A549 (cell line): ENCODE results near the gene GRIK4. TPM values are rescaled to one million over a fixed set of nuclear protein-coding genes. Genes with fewer than 3 reads are reported as not detected.

Source experiments
- ATAC-seq, 2 experiments: fragments of 200-7000 bp in 1 of 2; fragments of >200 bp in 1 of 2; cut with Nextera tagmentation in 1 of 2; cut with Tn5 transposase in 1 of 2; 3 replicates each; pipeline versions ENCODE4 v1.8.0 to v1.9.1; 2018 to 2020; ENCODE audit warnings: mild to moderate bottlenecking in 1 of 2, moderate library complexity in 1 of 2
- CTCF ChIA-PET: fragments of 300-600 bp; sonication (Branson Sonifier 250); formaldehyde crosslinking; extraction: SDS; loops from one replicate; lab custom pipeline; 2021; ENCODE audit warnings: antibody characterized with exemption, inconsistent platforms; lab: Yijun Ruan, JAX
- POLR2A ChIA-PET: fragments of 350-600 bp; formaldehyde crosslinking; extraction: SDS; loops from one replicate; lab custom pipeline; 2021; ENCODE audit warnings: antibody characterized with exemption, inconsistent platforms; lab: Yijun Ruan, JAX
- DNase-seq, 2 experiments: peaks; one replicate each; pipeline versions ENCODE4 v3.0.0 to v3.0.0-alpha.2; 2011 to 2016; ENCODE audit warnings: low read depth in 1 of 2, low spot score in 1 of 2
- FAIRE-seq: peaks from 2 replicates; lab custom pipeline; 2011; peaks lifted over from hg19 to GRCh38; lab: Jason Lieb, UNC
- H3K27ac ChIP-seq, 2 experiments: fragments of >200 bp; sonication (Bioruptor Twin); formaldehyde crosslinking; 3 replicates each; pipeline ENCODE4 v1.5.1; 2016 to 2017
- H3K4me1 ChIP-seq: fragments of >200 bp; sonication (Bioruptor Twin); formaldehyde crosslinking; 3 replicates; pipeline ENCODE4 v1.6.1; 2016
- H3K4me2 ChIP-seq: fragments of >200 bp; sonication (Bioruptor Twin); formaldehyde crosslinking; 3 replicates; pipeline ENCODE4 v1.6.1; 2016
- H3K4me3 ChIP-seq: fragments of >200 bp; sonication (Bioruptor Twin); formaldehyde crosslinking; 3 replicates; pipeline ENCODE4 v1.5.1; 2016
- H3K9me3 ChIP-seq: fragments of >200 bp; sonication (Bioruptor Twin); formaldehyde crosslinking; 3 replicates; pipeline ENCODE4 v1.6.1; 2016
- CBX2 ChIP-seq: fragments of 200-600 bp; sonication (generic); IDR thresholded peaks from 2 replicates; pipeline ENCODE4 v1.6.1; 2016; ENCODE audit warnings: low read depth, mild to moderate bottlenecking, borderline replicate concordance
- CHD2 ChIP-seq: fragments of 150-350 bp; IDR thresholded peaks from 2 replicates; pipeline ENCODE4 v1.6.1; 2014; ENCODE audit warnings: low read length; ENCODE audit not compliant: partially characterized antibody
- CHD4 ChIP-seq: fragments of 200-600 bp; sonication (generic); IDR thresholded peaks from 2 replicates; pipeline ENCODE4 v1.6.1; 2016; ENCODE audit warnings: antibody characterized with exemption, mild to moderate bottlenecking, borderline replicate concordance
- ESRRA ChIP-seq: fragments of 150-350 bp; IDR thresholded peaks from 2 replicates; pipeline ENCODE4 v1.6.1; 2014; ENCODE audit warnings: mild to moderate bottlenecking, low read length, borderline replicate concordance
- HEYL ChIP-seq: fragments of 250-450 bp; sonication (Bioruptor Pico); IDR thresholded peaks from 2 replicates; pipeline ENCODE4 v1.8.0; 2021; ENCODE audit warnings: mild to moderate bottlenecking, moderate library complexity
- HOXB13 ChIP-seq: fragments of 250-450 bp; sonication (Bioruptor Pico); IDR thresholded peaks from 2 replicates; pipeline ENCODE4 v1.5.0; 2020; ENCODE audit warnings: low read depth, mild to moderate bottlenecking, moderate library complexity
- HOXB5 ChIP-seq: fragments of 250-450 bp; sonication (Bioruptor Pico); IDR thresholded peaks from 2 replicates; pipeline ENCODE4 v1.5.0; 2020; ENCODE audit warnings: mild to moderate bottlenecking, moderate library complexity
- KDM5A ChIP-seq: fragments of 200-600 bp; sonication (generic); IDR thresholded peaks from 2 replicates; pipeline ENCODE4 v1.6.1; 2016; ENCODE audit warnings: antibody characterized with exemption, mild to moderate bottlenecking
- MAFK ChIP-seq: fragments of 450-650 bp; IDR thresholded peaks from 2 replicates; pipeline ENCODE4 v1.6.1; 2014; ENCODE audit not compliant: partially characterized antibody
- MYC ChIP-seq: IDR thresholded peaks from 2 replicates; pipeline ENCODE4 v1.6.1; 2012; ENCODE audit warnings: mild to moderate bottlenecking, inconsistent platforms, low read length, improper control_type of control experiment, borderline replicate concordance
- NFE2L2 ChIP-seq: fragments of 150-350 bp; conservative IDR thresholded peaks from 2 replicates; pipeline ENCODE4 v1.6.1; 2014; ENCODE audit warnings: low read length
- NR3C1 ChIP-seq: fragments of >200 bp; sonication (Bioruptor Twin); formaldehyde crosslinking; IDR thresholded peaks from 3 replicates; pipeline ENCODE4 v1.6.1; 2017
- POLR2A ChIP-seq: IDR thresholded peaks from 2 replicates; pipeline ENCODE4 v1.6.1; 2012; ENCODE audit warnings: mild to moderate bottlenecking, low read length
- RAD21 ChIP-seq, 2 experiments: fragments of >200 bp in 1 of 2; sonication (Bioruptor Twin) in 1 of 2; formaldehyde crosslinking in 1 of 2; IDR thresholded peaks in 1 of 2; conservative IDR thresholded peaks in 1 of 2; 2 replicates in 1 of 2; 3 replicates in 1 of 2; pipeline ENCODE4 v1.6.1; 2012 to 2018; ENCODE audit warnings: inconsistent platforms in 1 of 2
- RCOR1 ChIP-seq: fragments of 150-350 bp; IDR thresholded peaks from 2 replicates; pipeline ENCODE4 v1.6.1; 2014; ENCODE audit warnings: antibody characterized with exemption, low read length, low read depth
- REST ChIP-seq: fragments of 200-600 bp; sonication (generic); IDR thresholded peaks from 2 replicates; pipeline ENCODE4 v1.6.1; 2016; ENCODE audit warnings: antibody characterized with exemption, mild to moderate bottlenecking, moderate library complexity
- RFX5 ChIP-seq: fragments of 450-650 bp; IDR thresholded peaks from 2 replicates; pipeline ENCODE4 v1.7.1; 2014; ENCODE audit warnings: antibody characterized with exemption, mild to moderate bottlenecking, moderate library complexity
- RNF2 ChIP-seq: fragments of 200-600 bp; sonication (generic); IDR thresholded peaks from 2 replicates; pipeline ENCODE4 v1.6.1; 2016; ENCODE audit warnings: low read depth, mild to moderate bottlenecking, antibody characterized with exemption, moderate library complexity, borderline replicate concordance
- SREBF2 ChIP-seq: fragments of 450-650 bp; IDR thresholded peaks from 2 replicates; pipeline ENCODE4 v1.6.1; 2014; ENCODE audit warnings: mild to moderate bottlenecking, moderate library complexity
- WGBS: methylation state at CpG from one replicate; pipeline ENCODE4 v1.1.6; 2017; ENCODE audit errors: missing lambda C conversion rate; 5-methylcytosine and 5-hydroxymethylcytosine counted together
- polyA plus RNA-seq, 4 experiments: library from polyadenylated mRNA; depleted of rRNA in 3 of 4; stranded (reverse); fragments of >200 nt; fragmentation: RNase III in 1 of 4; extraction: RNeasy Plus Mini Kit Qiagen cat#74134 plus additional on column Dnase treatment in 1 of 4; gene quantifications; 2 replicates in 3 of 4; 3 replicates in 1 of 4; pipeline ENCODE4 v1.2.3, GENCODE V29; 2011 to 2017
- TF ChIP-seq, protein P1 (sequence below): fragments of >200 bp; sonication (Bioruptor Twin); formaldehyde crosslinking; IDR thresholded peaks from 3 replicates; pipeline ENCODE4 v1.5.1; 2016
- TF ChIP-seq, protein P2 (sequence below): IDR thresholded peaks from 2 replicates; pipeline ENCODE4 v1.6.1; 2012; ENCODE audit warnings: low read depth, borderline replicate concordance

The GRIK4 gene
- polyA plus RNA-seq, 2 of the 4 experiments (the other 2 are of a cell fraction): 0.01 TPM; not detected in 1

- no peak for TF ChIP-seq POLR2A
- TF ChIP-seq KDM5A: no peak
- TF ChIP-seq NFE2L2: no peak
- TF ChIP-seq NR3C1: no peak
- no peak for TF ChIP-seq RNF2
- no peak for TF ChIP-seq RFX5
- TF ChIP-seq, protein P1, sequence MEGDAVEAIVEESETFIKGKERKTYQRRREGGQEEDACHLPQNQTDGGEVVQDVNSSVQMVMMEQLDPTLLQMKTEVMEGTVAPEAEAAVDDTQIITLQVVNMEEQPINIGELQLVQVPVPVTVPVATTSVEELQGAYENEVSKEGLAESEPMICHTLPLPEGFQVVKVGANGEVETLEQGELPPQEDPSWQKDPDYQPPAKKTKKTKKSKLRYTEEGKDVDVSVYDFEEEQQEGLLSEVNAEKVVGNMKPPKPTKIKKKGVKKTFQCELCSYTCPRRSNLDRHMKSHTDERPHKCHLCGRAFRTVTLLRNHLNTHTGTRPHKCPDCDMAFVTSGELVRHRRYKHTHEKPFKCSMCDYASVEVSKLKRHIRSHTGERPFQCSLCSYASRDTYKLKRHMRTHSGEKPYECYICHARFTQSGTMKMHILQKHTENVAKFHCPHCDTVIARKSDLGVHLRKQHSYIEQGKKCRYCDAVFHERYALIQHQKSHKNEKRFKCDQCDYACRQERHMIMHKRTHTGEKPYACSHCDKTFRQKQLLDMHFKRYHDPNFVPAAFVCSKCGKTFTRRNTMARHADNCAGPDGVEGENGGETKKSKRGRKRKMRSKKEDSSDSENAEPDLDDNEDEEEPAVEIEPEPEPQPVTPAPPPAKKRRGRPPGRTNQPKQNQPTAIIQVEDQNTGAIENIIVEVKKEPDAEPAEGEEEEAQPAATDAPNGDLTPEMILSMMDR: no peak
- TF ChIP-seq CHD2: no peak
- TF ChIP-seq HEYL: no peak
- no peak for TF ChIP-seq MYC
- no peak for TF ChIP-seq MAFK
- no peak for TF ChIP-seq REST
- no peak for TF ChIP-seq CBX2
- no peak for TF ChIP-seq HOXB13 (CRISPR knock-in tag)
- no peak for TF ChIP-seq CHD4
- TF ChIP-seq HOXB5: no peak
- no peak for TF ChIP-seq SREBF2
- no peak for TF ChIP-seq ESRRA
- ChIA-PET CTCF (no interaction called here), POLR2A (no interaction called here)
- Histone ChIP-seq H3K4me2 (no peak overlapping the region), H3K4me1 (peaks cover 4% of the 10 kb centered on the region; the same call in 1 of the 3 replicates), H3K4me3 (no peak overlapping the region), H3K27ac (no peak overlapping the region), H3K9me3 (no peaks in the 10 kb centered on the region)
- DNase-seq (no peak), FAIRE-seq (no peak), ATAC-seq (peak in 1 of 2 experiments; percentile 70; a peak in 3 of 6 replicates)
- 40% methylated on average over 5 of the region's 7 CpGs for WGBS
Measured at GRCh38 chr11:120529214-120529613, 17.7 kb downstream of the GRIK4 start.

DNA sequence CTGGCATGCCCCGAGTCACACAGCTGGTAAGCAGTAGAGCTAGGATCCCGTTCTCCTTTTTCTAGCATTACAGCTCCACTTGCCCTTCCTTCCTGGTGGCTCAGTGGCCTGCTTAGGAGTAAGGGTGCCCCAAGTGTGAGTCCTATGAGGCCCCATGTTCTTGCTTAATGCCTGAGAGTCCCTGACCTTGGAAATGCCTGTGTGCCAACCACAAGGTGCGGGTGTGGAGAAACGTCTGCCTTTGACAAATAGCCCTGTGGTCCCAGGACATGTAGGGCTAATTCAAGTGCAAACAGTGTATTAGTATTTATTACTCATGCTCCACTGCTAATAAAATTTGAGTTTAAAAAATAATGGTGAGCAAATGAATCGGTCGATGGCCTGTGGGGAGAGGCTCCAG, 18.4 kb downstream of the GRIK4 start:
- no peak for FAIRE-seq
- peaks cover 4% of the 10 kb centered on the region; the same call in 1 of the 3 replicates for H3K4me1 ChIP-seq
- no peaks in the 10 kb centered on the region for H3K9me3 ChIP-seq
- 51% methylated on average over 5 of the region's 6 CpGs for WGBS
- ChIA-PET POLR2A (no interaction called here), CTCF (interaction anchor here (1.1 to 1.3 kb wide), 2 partner anchors 18 to 150 kb away, joined by 3 to 4 read pairs; partner anchors contain the start of gene GRIK4)
- no peak overlapping the region for H3K4me2 ChIP-seq
- no peak overlapping the region for H3K4me3 ChIP-seq
- TF ChIP-seq, protein P2, sequence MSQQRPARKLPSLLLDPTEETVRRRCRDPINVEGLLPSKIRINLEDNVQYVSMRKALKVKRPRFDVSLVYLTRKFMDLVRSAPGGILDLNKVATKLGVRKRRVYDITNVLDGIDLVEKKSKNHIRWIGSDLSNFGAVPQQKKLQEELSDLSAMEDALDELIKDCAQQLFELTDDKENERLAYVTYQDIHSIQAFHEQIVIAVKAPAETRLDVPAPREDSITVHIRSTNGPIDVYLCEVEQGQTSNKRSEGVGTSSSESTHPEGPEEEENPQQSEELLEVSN: no peak
- TF ChIP-seq RAD21 (conservative IDR thresholded peaks at IDR 0.05 in 1 of 2, IDR thresholded peaks at IDR 0.05 in 1 of 2) (no peak), RCOR1 (no peak)
- no peak for DNase-seq
- ATAC-seq: no peak
- H3K27ac ChIP-seq: no peak overlapping the region
